Thymus (tissue), 11 donors: ENCODE measurements around the gene TMEM87B. TPM values are rescaled to one million over a fixed set of nuclear protein-coding genes. Genes with fewer than 3 reads are reported as not detected.
A peak's percentile ranks its signal among the peaks of the same experiment; 100 is the strongest.

Experiments
- DNase-seq, 9 donors: peaks; one replicate each; pipeline ENCODE4 v3.0.0-alpha.2; 2013; ENCODE audit warnings: low spot score in 9 of 9, low read depth in 6 of 9, missing footprints in 1 of 9
- H3K27ac ChIP-seq, 2 donors: one replicate each; pipeline ENCODE4 v1.5.1; 2013; ENCODE audit warnings: control low read depth in 1 of 2, low read depth in 1 of 2, low read length in 1 of 2, mild to moderate bottlenecking in 1 of 2, moderate library complexity in 1 of 2
- H3K27me3 ChIP-seq, 2 donors: one replicate each; pipeline ENCODE4 v1.5.1; 2013; ENCODE audit warnings: low read length in 1 of 2; ENCODE audit not compliant: control insufficient read depth in 2 of 2, insufficient read depth in 1 of 2
- H3K36me3 ChIP-seq, 2 donors: one replicate each; pipeline ENCODE4 v1.5.1; 2013; ENCODE audit warnings: low read length in 1 of 2, mild to moderate bottlenecking in 1 of 2, moderate library complexity in 1 of 2; ENCODE audit not compliant: control insufficient read depth in 2 of 2, insufficient read depth in 2 of 2
- H3K4me1 ChIP-seq, 2 donors: one replicate each; pipeline ENCODE4 v1.5.1; 2013; ENCODE audit warnings: low read length in 2 of 2; ENCODE audit not compliant: control insufficient read depth in 2 of 2, insufficient read depth in 2 of 2
- H3K4me3 ChIP-seq, 2 donors: one replicate each; pipeline ENCODE4 v1.5.1; 2013; ENCODE audit warnings: low read length in 2 of 2, control low read depth in 1 of 2, mild to moderate bottlenecking in 1 of 2
- H3K9me3 ChIP-seq, 2 donors: one replicate each; pipeline ENCODE4 v1.5.1; 2013; ENCODE audit warnings: low read length in 1 of 2, mild to moderate bottlenecking in 1 of 2; ENCODE audit not compliant: control insufficient read depth in 2 of 2, insufficient read depth in 1 of 2
- WGBS: extraction: QIAGEN DNeasy Blood & Tissue Kit; methylation state at CpG from one replicate; pipeline ENCODE4 v1.1.7; 2013; 5-methylcytosine and 5-hydroxymethylcytosine counted together
- polyA plus RNA-seq: library from polyadenylated mRNA; stranded (reverse); fragments of 200-250 nt; gene quantifications from one replicate; pipeline ENCODE4 v1.2.3, GENCODE V29; 2013
- total RNA-seq: library from RNA; stranded (reverse); fragments of 120-200 nt; gene quantifications from one replicate; pipeline ENCODE4 v1.2.4, GENCODE V29; 2013
- donor health status: healthy.

The TMEM87B gene
- total and polyA plus RNA-seq, 2 donors = 13.1 to 18.6 TPM

DNA sequence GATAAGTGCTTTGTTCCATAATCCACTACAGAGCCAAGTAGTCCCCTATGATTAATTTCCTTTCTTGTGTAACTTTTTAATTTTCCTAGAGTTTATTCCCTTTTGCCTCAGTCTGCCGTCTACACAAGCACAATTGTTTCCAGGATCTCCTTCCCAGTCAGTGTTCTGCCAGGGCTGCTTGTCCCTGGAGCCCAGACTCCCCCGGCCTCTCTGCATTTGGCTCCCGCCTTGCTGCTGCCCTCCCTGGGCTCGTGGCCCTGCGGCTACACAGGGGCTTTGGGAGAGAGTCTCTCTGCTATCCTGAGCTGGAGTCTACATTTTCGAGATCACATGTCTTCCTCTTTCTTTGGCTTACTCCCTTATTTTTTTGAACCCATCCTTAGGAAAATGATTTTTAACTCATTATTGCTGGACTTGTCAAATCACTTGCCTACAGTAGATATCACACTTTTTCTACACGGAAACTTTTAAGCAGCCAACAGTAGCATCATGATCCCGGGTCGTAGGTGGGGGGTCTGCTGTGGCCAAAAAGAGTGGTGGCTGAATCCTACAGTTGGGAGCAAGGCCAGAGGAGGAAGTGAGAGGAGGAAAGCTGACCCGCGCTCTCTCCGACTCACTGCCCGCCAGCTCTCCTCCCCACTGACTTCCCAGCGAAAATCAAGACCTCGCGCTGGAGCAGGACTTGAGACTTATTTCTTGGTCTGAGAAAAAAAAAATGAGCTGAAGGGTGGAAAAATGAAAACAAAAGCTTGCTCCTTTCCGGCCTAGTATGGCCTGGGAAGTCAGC is 92.5 kb downstream of the TMEM87B start:
- no peak for DNase-seq
- H3K27ac ChIP-seq = no peak overlapping the region
- H3K4me3 ChIP-seq = no peak overlapping the region
- H3K27me3 ChIP-seq = peaks cover 0 to 12% of the 10 kb centered on the region in 2 donors
- H3K36me3 ChIP-seq = no peaks in the 10 kb centered on the region
- 95% methylated on average over 17 of the region's 17 CpGs for WGBS
- H3K9me3 ChIP-seq = no peaks in the 10 kb centered on the region
- H3K4me1 ChIP-seq = no peaks in the 10 kb centered on the region

- H3K27me3 ChIP-seq = peaks cover 0 to 4% of the 10 kb centered on the region in 2 donors
- H3K4me3 ChIP-seq = no peak overlapping the region
- H3K9me3 ChIP-seq = no peaks in the 10 kb centered on the region
- H3K27ac ChIP-seq = no peak overlapping the region
- no peaks in the 10 kb centered on the region for H3K36me3 ChIP-seq
- no peaks in the 10 kb centered on the region for H3K4me1 ChIP-seq
- 97% methylated on average over 2 of the region's 2 CpGs for WGBS
- no peak for DNase-seq
Measured at GRCh38 chr2:112148477-112148876, 93.4 kb downstream of the TMEM87B start.

DNA sequence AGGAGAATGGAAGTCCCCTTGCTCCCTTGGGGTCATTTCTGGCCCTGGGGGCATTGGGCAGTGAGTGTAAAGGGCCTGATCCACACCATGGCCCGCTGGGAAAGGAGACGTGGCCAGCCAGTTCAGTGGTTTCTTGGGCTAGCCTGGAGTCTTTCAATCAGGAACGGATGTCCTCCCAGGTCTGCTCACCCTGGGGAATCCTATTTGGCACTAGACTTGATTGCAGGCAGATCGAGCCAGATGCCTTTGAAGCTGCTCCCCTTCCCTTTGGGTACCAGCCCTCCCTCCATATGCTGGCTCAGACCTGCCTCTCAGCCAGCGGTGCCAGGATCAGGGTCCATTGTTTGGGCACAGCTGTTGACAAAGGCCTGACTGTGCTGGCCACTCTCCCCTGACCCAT is 94.1 kb downstream of the TMEM87B start:
- DNase-seq = no peak

GRCh38 chr2:112149866-112150435 is 94.9 kb downstream of the TMEM87B start:
- WGBS = 93% methylated on average over 7 of the region's 7 CpGs
- no peak for DNase-seq
- Histone ChIP-seq H3K27me3 (peaks cover 0 to 2% of the 10 kb centered on the region in 2 donors), H3K36me3 (no peaks in the 10 kb centered on the region), H3K4me3 (no peak overlapping the region), H3K9me3 (no peaks in the 10 kb centered on the region), H3K27ac (peak overlapping the region in 1 of 2 donors; percentile 10), H3K4me1 (peaks cover 9% of the 10 kb centered on the region in 2 donors)

More for the DNA sequence above, 94.1 kb downstream of the TMEM87B start:
- Histone ChIP-seq H3K4me3 (no peak overlapping the region), H3K4me1 (peaks cover 2 to 3% of the 10 kb centered on the region in 2 donors), H3K9me3 (no peaks in the 10 kb centered on the region), H3K27me3 (peaks cover 0 to 2% of the 10 kb centered on the region in 2 donors), H3K27ac (no peak overlapping the region), H3K36me3 (no peaks in the 10 kb centered on the region)
- WGBS = 95% methylated on average over 5 of the region's 5 CpGs

GRCh38 chr2:112150447-112150846 is 95.4 kb downstream of the TMEM87B start:
- Histone ChIP-seq H3K4me1 (peaks cover 14% of the 10 kb centered on the region in 2 donors), H3K36me3 (no peaks in the 10 kb centered on the region), H3K4me3 (no peak overlapping the region), H3K9me3 (no peaks in the 10 kb centered on the region), H3K27me3 (peaks cover 0 to 2% of the 10 kb centered on the region in 2 donors), H3K27ac (no peak overlapping the region)
- 90% methylated on average over 5 of the region's 5 CpGs for WGBS
- no peak for DNase-seq

- H3K9me3 ChIP-seq = peaks cover 0 to 2% of the 10 kb centered on the region in 2 donors
- DNase-seq = no peak
- peaks cover 18% of the 10 kb centered on the region in 2 donors for H3K4me1 ChIP-seq
- H3K27ac ChIP-seq = no peak overlapping the region
- peaks cover 0 to 2% of the 10 kb centered on the region in 2 donors for H3K27me3 ChIP-seq
- H3K36me3 ChIP-seq = no peaks in the 10 kb centered on the region
- 97% methylated on average over 11 of the region's 11 CpGs for WGBS
- H3K4me3 ChIP-seq = no peak overlapping the region
Measured at GRCh38 chr2:112150851-112151250, 95.8 kb downstream of the TMEM87B start.

GRCh38 chr2:112151271-112151670 is 96.2 kb downstream of the TMEM87B start:
- no peak overlapping the region for H3K4me3 ChIP-seq
- H3K9me3 ChIP-seq = peaks cover 0 to 3% of the 10 kb centered on the region in 2 donors
- no peaks in the 10 kb centered on the region for H3K36me3 ChIP-seq
- peaks cover 22% of the 10 kb centered on the region in 2 donors for H3K4me1 ChIP-seq
- no peak for DNase-seq
- WGBS = 96% methylated on average over 5 of the region's 5 CpGs
- H3K27ac ChIP-seq = no peak overlapping the region
- peaks cover 0 to 2% of the 10 kb centered on the region in 2 donors for H3K27me3 ChIP-seq

DNA sequence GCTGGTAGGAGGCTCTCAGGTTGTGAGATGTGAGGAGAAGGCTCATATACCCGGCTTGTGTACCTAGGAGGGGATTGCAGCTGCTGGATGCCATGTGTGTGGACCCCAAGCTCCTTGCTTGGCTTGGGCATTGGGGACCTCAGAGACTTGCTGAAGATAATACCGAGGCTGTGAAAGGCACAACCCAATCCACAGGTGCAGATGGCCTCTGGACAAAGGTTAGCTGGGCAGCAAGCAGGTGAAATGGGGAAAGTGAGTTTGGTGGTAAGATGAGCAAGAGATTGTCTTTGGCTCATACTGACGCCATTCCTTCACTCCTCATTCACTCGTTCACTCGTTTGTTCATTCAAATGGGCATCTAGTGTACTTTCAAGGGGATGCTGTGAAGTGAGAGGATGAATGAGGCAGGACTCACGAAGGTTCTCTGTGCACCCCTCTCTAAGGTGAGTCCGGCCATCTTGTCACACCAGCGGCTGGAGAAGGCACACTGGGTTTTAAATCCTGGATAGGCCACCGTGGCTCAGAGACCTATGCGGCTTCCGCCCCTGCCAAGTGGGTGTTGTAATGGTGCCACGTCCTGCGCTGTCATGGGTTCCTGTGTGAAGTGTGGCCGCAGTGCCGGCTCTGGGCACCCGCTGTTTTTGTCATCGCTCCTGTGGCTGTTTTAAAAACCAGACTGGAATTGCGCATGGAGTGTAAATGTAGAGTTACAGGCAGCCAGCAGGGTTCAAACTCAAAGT is 96.8 kb downstream of the TMEM87B start:
- H3K27me3 ChIP-seq = peaks cover 0 to 2% of the 10 kb centered on the region in 2 donors
- H3K36me3 ChIP-seq = no peaks in the 10 kb centered on the region
- WGBS = 98% methylated on average over 18 of the region's 18 CpGs
- no peak for DNase-seq
- no peak overlapping the region for H3K27ac ChIP-seq
- H3K4me1 ChIP-seq = peaks cover 25 to 28% of the 10 kb centered on the region in 2 donors
- H3K4me3 ChIP-seq = no peak overlapping the region
- H3K9me3 ChIP-seq = peaks cover 0 to 3% of the 10 kb centered on the region in 2 donors
